HG03521 (cell line): ENCODE data around the gene MYADM.
"Not testable (repeated sequence)": the region's sequence is repeated elsewhere in the genome, so short reads cannot be mapped to it uniquely, and the experiment has no call there.

Source experiments
- ATAC-seq: cut with Tn5 transposase; IDR thresholded peaks from one replicate; pipeline ENCODE4 v1.9.1; 2021; ENCODE audit warnings: mild to moderate bottlenecking, moderate library complexity; ENCODE audit not compliant: unreplicated experiment

MYADM gene, protein sequence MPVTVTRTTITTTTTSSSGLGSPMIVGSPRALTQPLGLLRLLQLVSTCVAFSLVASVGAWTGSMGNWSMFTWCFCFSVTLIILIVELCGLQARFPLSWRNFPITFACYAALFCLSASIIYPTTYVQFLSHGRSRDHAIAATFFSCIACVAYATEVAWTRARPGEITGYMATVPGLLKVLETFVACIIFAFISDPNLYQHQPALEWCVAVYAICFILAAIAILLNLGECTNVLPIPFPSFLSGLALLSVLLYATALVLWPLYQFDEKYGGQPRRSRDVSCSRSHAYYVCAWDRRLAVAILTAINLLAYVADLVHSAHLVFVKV

DNA sequence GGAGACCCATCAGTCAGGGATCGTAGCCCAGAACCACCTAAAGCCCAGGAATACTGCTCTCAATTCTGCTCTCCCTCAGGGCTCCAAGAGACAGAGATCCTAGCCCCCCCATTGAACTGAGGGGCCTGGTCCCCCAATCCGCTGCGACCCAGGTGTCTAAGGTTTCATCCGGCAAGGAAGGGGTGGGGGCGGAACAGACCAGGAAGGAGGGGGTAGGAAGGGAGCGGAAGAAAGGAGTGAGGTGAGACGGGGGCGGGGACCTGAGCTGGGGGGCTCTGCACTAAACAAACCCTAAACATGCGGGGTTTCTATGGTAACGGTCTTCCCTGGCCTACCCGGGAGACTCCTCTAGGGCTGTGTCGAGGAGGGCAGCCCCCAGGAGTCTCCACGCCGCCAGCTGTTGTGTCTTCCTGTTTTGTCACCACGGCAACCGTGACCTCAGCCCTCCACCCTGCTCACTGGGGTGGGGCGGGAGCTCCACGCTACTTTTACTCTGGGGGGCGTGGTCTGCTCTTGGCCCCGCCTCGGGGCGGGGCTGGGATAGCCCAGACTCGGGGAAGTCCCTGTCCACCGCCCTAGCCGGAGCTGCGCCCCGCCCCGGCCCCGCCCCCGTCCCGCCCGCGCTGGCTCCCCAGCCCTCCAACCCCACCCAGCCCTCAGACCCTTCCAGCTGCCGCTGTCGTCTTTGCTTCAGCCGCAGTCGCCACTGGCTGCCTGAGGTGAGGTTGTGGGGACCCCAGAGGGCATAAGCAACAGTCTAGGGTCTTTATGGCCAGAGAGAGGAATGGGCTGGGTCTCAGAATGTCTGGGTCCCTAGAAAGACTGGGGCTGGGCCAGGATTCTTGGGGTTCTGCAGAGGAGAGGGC, at the start of gene MYADM:
Gene MYADM (plus strand): TSS at position 659 of the 866 bp plus-strand sequence. CDS start 5,647 bp downstream, outside the sequence.
- peak; percentile 61 for ATAC-seq

DNA sequence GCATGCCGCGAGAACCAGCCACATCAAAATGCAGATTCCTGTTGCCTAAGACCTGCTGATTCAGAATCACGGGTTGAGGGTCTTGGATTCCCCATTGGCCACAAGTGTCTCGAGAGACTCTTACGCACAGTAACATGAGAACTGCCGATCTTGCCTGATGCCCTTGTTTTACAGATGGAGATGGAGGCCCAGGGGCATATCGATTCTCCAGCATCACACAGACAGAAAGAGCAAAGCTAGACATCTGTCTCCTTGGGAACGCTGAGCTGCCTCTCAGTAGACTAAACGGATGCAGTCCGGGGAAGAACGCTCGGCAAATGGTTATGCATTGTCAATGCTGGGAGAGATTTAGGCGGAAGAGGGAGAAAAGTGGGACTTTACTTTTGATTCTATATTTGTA, 48.9 kb upstream of the MYADM start:
- ATAC-seq: no peak

DNA sequence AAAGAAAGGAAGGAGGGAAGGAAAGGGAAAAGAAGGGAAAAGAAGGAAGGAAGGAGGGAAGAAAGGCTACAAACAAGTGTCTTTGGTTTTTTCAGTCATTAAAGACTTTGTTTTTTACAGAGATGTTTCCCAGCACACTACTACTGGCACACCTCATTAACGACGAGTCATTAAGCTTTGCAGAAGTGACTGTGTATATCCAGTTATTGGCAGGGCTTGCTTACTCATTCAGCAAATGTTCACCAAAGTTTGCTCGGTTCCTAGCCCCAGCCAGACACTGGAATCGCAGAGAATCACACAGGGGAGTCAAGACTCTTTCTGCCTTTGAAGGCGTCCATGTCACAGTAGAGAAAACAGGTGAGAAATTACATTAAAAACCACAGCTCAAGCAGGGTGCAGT, 47.8 kb upstream of the MYADM start:
- no peak for ATAC-seq

DNA sequence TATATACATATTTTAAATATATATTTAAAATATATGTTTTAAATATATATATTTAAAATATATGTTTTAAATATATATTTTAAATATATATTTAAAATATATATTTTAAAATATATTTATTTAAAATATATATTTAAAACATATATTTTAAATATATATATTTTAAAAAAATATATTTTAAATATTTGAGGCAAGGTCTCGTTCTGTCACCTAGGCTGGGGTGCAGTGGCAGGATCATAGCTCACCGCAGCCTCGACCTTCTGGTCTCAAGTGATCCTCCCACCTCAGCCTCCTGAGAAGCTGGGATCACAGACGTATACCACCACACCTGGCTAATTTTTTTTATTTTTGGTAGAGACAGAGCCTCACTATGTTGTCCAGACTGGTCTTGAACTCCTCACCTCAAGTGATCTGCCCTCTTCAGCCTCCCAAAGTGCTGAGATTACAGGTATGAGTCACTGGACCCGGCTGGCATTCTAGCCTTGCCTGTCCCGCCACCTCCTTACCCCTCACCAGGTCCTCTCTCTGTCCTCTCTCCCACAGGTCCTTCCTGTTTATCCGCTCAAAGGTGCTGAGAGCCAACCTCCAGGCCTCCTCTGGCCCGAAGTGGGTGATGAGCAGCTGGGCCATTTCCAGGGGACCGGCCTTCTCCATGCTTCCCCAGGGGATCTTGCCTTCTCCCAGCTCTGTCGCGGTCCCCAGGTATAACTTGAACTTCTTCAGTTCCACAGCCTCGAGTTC, 44.1 kb upstream of the MYADM start:
- ATAC-seq: no peak

DNA sequence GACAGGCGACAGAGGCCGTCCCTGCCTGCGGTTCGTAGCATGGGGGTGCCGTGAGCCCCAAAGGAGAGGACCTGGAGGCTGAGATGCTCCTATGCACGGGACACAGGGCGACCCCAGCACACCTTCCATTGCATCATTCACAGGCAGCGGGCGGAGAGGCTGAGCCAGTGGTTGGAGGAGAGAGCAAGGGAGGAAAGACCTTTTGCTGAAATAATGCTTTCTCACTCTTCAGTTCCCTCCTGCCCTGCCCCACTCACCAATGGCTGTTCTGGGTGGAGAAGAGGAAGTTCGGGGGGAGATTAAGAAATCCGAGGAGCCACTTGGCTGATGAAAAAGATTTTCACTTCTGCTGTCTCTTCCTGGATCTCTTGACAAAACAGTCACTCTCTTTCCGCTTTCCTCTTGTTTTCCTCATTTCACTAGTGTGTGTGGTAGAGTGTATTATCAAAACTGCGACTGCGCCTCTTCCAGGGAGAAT, 43.5 kb upstream of the MYADM start, which contains the start of gene NLRP12:
Gene NLRP12 (minus strand): TSS at position 181 of the 478 bp plus-strand sequence. CDS start 140 bp downstream, at position 41.
- ATAC-seq: no peak

DNA sequence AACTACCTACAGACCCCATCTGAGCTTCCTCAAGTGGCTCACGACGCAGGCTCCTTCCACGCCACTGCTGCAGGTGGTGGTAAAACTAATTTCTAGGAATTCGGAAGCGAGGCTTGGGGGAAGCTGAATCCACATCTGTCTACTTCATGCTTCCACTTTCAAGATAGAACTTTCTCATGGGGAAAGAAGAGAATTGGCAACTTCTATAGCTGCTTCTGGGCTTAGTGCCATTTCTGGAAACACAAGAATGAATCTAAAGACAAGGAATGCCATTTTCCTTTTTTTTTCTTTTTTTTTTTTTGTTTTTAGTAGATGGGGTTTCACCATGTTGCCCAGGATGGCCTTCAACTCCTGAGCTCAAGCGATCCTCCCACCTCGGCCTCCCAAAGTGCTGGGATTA, 40.8 kb upstream of the MYADM start:
- ATAC-seq: no peak

DNA sequence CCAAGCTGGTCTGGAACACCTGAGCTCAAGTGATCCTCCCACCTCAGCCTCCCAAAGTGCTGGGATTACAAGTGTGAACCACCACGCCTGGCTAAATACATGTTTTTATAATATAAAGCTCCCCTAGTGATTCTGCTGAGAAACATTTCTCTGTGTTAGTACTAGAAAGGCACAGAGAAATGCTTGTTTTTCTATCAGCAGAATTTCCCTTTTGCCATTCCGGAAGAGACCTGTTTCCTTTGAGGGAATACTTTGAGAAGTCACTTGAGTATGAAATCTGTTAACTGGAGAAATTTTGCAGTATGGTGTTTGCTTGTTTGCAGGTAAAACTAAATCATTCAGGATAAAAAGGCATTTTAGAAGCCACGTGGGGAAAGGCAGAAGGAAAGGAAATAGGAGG, 39.2 kb upstream of the MYADM start:
- no peak for ATAC-seq

DNA sequence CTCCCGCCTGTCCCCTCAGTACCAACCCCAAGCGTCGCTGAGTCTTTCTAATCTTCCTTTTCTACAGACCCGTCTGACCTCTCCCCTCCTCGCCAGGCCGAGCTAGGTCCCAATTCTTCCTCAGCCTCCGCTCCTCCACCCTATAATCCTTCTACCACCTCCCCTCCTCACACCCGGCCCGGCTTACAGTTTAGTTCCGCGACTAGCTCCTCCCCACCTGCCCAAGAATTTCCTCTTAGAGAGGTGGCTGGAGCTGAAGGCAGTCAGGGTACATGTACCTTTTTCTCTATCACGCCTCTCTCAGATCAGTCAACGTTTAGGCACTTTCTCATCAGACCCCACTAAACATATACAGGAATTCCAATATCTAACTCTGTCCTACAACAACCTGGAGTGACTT, 34.8 kb upstream of the MYADM start:
- not testable (repeated sequence) for ATAC-seq

DNA sequence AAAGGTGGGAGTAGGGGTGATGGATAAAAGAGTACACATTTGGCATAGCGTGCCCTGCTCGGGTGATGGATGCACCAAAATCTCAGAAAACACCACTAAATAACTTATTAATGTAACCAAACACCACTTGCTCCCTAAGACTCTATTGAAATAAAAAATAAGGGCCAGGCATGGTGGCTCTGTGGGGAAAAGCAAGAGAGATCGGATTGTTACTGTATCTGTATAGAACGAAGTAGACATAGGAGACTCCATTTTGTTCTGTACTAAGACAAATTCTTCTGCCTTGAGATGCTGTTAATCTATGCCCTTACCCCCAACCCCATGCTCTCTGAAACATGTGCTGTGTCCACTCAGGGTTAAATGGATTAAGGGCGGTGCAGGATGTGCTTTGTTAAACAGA, 29.2 kb upstream of the MYADM start:
- ATAC-seq: not testable (repeated sequence)

DNA sequence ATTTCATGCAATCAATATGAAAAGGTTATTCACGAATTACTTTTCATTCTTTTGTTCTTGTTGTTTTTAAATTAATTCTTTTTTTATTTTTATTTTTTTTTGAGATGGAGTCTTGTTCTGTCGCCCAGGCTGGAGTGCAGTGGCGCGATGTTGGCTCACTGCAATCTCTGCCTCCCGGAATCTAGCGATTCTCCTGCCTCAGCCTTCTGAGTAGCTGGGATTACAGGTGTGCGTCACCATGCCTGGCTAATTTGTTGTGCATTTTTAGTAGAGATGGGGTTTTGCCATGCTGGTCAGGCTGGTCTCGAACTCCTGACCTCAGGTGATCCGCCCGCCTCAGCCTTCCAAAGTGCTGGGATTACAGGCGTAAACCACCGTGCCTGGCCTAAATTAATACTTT, 27.4 kb upstream of the MYADM start:
- ATAC-seq: not testable (repeated sequence)

DNA sequence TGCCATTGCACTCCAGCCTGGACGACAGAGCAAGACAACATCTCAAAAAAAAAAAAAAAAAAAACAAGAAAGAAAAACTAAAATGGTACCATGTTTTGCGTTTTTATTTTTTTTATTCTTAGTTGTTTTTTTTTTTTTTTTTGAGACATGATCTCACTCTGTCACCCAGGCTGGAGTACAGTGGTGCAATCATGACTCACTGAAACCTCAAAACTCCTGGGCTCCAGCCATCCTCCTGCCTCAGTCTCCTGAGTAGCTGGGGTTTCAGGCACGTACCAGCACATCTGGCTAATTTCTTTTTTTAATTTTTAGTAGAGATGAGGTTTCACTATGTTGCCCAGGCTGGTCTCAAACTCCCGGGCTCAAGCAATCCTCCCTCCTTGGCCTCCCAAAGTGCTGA, 26.8 kb upstream of the MYADM start:
- ATAC-seq: not testable (repeated sequence)

DNA sequence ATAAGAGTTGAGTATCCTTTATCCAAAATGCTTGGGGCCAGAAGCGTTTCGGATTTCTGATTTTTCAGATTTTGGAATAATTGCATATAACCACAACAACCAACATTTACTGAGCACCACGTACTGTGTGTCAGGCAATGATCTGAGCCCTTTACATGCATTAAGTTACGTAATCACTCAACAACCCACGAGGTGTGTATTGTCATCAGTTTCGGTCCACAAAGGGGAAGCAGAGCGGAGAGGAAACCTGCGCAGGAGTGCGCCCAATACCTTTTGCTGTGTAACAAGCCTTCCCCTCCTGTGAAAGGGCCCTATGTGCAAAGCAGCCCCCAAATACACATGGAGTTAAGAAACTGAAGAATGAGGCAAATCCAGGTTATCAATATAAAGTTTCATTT, 22.8 kb upstream of the MYADM start:
- no peak for ATAC-seq

DNA sequence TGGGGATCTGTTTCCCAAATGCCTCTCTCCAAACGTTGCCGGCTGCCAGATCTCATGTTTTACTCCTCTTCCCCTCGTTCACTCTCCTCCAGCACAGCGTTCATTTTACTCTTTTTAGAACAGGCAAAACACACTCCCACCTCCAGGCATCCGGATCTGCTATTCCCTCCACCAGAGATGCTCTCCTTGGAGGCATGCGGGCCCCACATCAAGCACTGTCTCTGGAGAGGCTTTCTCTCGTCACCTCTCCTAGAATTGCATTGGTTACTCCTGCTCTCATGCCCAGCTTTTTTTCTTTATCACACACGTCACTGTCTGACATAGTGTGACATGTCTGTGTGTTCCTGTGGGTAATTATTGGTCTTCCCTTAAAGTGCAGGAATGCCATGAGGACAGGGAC, 20.1 kb upstream of the MYADM start:
- ATAC-seq: no peak

DNA sequence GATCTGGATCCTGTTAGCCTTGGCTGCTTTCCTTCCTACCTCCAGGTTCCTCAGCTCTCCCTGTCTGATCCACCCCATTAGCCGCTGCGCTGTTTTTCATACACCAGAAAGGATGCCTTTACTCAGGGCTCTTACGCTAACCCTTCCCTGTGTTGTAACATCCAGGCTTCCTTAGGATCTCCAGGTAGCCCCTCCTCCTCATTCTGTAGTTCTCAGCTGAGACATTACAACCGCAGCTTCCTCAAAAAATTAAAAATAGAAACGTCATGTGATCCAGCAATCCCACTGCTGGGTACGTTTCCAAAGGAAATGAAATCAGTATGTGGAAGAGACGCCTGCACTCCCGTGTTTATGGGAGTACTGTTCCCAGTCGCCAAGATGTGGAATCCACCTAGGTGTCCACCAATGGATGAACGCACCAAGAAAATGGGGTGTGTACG, 18.4 kb upstream of the MYADM start:
- no peak for ATAC-seq

DNA sequence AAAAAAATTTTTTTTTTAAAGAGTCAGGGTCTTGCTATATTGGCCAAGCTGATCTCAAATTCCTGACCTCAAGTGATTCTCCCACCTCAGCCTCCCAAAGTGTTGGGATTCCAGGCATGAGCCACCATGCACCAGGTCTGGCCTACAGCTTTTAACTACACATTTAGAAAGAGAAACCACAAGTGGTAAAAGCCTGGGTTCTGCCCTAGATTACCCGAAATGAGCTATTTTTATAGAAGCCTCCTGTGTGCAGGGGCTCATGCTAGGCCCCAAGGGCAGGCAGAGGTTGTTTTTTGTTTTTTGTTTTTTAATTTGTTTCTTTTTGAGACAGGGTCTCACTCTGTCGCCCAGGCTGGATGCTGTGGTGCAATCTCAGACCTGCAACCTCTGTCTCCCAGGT, 14.0 kb upstream of the MYADM start:
- ATAC-seq: no peak

DNA sequence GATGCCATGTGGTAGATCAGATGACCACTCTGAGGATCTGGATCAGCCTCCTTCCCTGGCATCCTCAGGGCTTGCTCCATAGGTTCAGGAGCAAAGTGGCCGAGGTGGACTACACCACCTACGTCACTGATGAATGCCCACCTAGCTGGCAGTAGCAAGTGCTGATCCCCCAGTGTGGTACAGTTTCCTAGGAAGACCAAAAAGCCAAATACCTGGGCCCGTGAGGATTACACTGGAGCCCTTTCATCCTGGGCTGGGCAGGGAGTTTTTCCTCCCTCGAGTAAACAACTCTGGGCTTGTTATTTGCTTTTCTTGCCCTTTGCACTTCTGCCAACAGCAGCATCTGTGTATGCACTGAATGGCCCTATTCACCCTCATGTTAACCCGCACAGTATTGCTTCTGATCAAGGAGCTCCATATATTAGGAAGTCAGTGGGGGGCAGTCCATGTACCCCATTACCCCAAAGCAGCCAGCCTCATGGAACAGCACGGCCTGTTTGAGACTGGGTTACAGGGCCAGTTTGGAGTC, 3.3 kb upstream of the MYADM start:
- ATAC-seq: no peak

DNA sequence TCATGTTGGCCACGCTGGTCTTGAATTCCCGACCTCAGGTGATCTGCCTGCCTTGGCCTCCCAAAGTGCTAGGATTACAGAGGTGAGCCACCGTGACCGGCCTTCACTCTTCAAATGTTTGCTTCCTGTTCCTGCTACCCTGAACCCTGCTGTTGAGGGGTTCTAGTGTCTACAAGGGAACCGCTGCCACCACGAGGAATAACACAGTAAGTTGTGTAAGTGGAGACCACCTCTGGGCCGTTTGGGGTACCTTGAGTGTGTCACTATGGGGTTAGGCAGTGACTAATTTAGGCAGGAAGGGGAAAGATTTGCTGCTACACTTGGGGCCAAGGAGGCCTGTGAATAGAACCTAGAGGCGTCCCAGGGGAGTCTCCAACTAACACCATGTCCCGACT, 2.2 kb upstream of the MYADM start:
- no peak for ATAC-seq

DNA sequence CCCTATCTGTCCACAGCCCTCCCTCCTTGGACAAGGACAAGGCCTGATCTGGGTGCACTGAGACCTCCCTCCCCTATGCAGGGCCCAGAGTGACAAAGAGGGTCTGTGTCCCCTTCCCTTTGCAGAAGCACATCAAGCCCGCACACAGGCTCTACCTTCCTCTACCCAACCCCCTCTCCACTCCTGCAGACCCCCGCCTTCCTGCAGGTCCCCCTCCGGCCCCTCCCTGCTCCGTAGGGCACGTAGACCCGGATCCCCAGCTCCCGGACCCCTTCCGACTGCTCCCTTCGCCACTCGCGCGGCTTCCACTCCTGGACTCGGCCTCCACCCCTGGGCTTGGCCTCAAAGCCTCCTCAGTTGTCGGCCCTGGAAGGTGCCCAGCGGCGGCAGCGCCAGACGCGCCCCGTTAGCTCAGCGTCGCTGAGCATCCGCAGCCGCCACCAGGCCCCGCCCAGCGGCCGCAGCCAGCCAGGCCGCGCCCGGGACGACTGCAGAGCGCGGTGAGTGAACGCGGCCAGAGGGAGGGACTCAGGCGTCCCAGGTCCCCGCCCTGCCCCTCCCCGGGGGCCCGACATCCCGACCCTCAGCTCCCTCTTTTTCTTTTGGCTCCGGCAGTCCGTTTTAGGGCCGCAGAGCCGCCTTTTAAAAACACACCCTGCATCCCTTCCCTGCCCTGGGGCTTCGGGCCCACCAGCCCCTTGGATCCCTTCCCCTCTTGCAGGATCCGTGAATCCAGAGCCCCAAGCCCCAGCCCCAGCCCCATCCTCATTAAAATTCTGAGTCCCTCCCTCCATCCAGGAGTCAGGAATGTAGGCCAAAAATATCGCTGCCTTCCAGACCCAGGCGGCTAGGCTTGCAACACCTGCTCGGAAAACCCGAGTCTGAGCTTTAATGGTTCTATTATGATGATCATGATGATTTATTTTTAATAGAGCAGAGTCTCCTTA, 1.5 kb upstream of the MYADM start:
- ATAC-seq: no peak

DNA sequence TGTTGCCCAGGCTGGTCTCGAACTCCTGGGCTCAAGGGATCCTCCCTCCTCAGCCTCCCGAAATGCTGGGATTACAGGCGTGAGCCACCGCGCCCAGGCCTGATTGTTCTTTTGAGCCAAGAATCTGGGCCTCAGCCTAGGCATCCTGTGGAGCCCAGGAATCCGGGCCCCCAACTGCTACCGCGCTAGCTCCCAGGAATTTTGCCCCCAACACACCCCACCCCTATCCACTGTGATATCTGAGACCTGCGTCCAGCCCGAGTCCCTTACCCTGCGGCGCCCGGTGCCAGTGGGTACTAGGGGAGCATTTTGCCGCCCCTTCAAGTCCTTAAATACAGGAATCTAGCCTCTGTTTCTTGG, 838 bp upstream of the MYADM start:
- ATAC-seq: no peak
